Transverse colon (tissue), 4 donors: ENCODE data around the gene TGOLN2. TPM values are rescaled to one million over a fixed set of nuclear protein-coding genes. Genes with fewer than 3 reads are reported as not detected.

Experiments
- DNase-seq: peaks from one replicate; pipeline ENCODE4 v3.0.0-alpha.2; 2019
- H3K27ac ChIP-seq, 4 donors: fragments of 200-600 bp; sonication (generic); 2 replicates each; pipeline ENCODE4 v1.5.1; 2016 to 2018; ENCODE audit warnings: inconsistent platforms in 4 of 4
- H3K27me3 ChIP-seq: fragments of 200-600 bp; sonication (generic); 2 replicates; pipeline ENCODE4 v1.5.1; 2017; ENCODE audit warnings: inconsistent platforms
- H3K36me3 ChIP-seq, 4 donors: fragments of 200-600 bp; sonication (generic); 2 replicates each; pipeline ENCODE4 v1.5.1; 2017 to 2019; ENCODE audit warnings: inconsistent platforms in 4 of 4
- H3K4me1 ChIP-seq, 4 donors: fragments of 200-600 bp; sonication (generic); 2 replicates each; pipeline ENCODE4 v1.5.1; 2017 to 2020; ENCODE audit warnings: inconsistent platforms in 4 of 4
- H3K4me3 ChIP-seq, 4 donors: fragments of 200-600 bp; sonication (generic); 1 replicate in 1 of 4; 2 replicates in 3 of 4; pipeline versions ENCODE4 v1.5.1 to v1.6.1; 2017 to 2019; ENCODE audit warnings: inconsistent platforms in 4 of 4
- H3K9me3 ChIP-seq, 2 donors: fragments of 200-600 bp; sonication (generic); 2 replicates each; pipeline ENCODE4 v1.5.1; 2017 to 2019; ENCODE audit warnings: inconsistent platforms in 2 of 2
- EP300 ChIP-seq: sonication (generic); formaldehyde crosslinking; IDR thresholded peaks from one replicate; pipeline ENCODE4 v1.6.1; 2017; ENCODE audit warnings: antibody characterized with exemption, low read depth
- POLR2A ChIP-seq: fragments of 450-650 bp; IDR thresholded peaks from one replicate; pipeline ENCODE4 v1.6.1; 2016; ENCODE audit warnings: antibody characterized with exemption, mild to moderate bottlenecking, moderate library complexity
- POLR2AphosphoS5 ChIP-seq, 3 donors: sonication (generic); formaldehyde crosslinking; IDR thresholded peaks; one replicate each; pipeline ENCODE4 v1.6.1; 2016; ENCODE audit warnings: antibody characterized with exemption in 3 of 3
- WGBS, 2 donors: methylation state at CpG; one replicate each; pipeline ENCODE4 v1.1.5; 2018; ENCODE audit warnings: low coverage in 1 of 2; 5-methylcytosine and 5-hydroxymethylcytosine counted together
- in situ Hi-C, 4 donors: fragments of 200-750 bp; cut with MboI; loops; one replicate each; pipeline versions ENCODE4 v1.15.0 to v1.15.1; 2017; ENCODE audit warnings: low sequenced_read_pairs in 3 of 4, low pct_ligation_motif_present in 1 of 4, low pct_unique_long_range_greater_than_20kb in 1 of 4
- intact Hi-C: fragments of 100-400 bp; cut with DNase I; formaldehyde crosslinking; loops from one replicate; pipeline ENCODE4 v1.15.1; 2023; ENCODE audit warnings: low total_unique reads
- total RNA-seq, 4 donors: library from RNA; depleted of rRNA; stranded (reverse); fragments of >200 nt; gene quantifications; one replicate each; pipeline ENCODE4 v1.1.0, GENCODE V29; 2016
- TF ChIP-seq, protein P1 (sequence below), 5 experiments: fragments of 200-600 bp in 3 of 5; fragments of 450-650 bp in 2 of 5; sonication (generic) in 3 of 5; IDR thresholded peaks; 1 replicate in 2 of 5; 2 replicates in 3 of 5; pipeline ENCODE4 v1.5.1; 2016 to 2017; ENCODE audit warnings: antibody characterized with exemption in 5 of 5, inconsistent platforms in 3 of 5, mild to moderate bottlenecking in 2 of 5, moderate library complexity in 1 of 5

The TGOLN2 gene
- 100 to 1,000 TPM; 113 to 234 (median 232) TPM for total RNA-seq

DNA sequence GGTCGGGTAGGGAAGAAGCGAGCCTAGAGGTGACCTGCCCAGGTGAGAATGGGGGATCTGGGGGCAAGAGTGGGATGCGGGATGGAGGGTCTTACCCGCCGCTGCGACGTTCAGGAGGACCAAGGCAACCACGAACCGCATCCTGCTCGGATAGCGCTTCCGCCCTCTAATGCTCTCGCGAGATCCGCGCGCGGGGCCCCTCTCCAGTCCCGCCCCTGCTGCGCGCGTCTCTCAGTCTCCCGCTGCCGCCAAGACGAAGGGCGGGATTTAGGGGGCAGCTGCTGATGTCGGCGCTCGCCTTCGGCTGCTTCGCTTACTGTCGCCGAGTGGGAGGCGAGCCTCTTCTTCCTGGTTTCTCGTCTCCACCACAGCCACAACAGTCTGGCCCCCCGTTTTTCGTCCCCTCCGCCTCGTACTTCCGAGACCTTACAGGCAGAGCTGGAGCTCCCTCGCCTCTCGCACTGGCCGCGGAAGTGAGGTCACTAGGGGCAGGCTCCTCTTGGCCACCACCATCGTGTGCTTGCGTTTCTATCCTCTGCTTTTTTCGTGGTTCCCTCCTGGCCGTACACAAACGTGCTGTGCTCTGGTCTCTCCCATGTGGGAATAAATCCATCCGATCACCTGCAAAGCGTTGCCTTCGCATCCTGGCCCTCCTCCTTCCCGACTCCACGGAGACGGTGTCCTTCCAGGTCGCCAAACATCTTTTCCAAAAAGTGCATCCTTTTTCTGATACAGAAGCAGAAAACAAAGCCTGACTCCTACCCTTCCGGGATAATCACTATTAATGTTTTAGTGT is at the start of gene TGOLN2:
TGOLN2 (minus strand) TSS at position 168 of the 796 bp plus-strand sequence; CDS start at position 141, 27 bp downstream.
- in situ Hi-C loops (no loop called here), intact Hi-C loops (no loop called here)
- Histone ChIP-seq H3K36me3 (peaks cover 0 to 17% (median 6%) of the 10 kb centered on the region in 4 donors), H3K4me1 (peaks cover 21 to 52% (median 39%) of the 10 kb centered on the region in 4 donors), H3K27ac (peak within 1 kb of the TSS; percentile 91 to 100 (median 97)), H3K9me3 (no peaks in the 10 kb centered on the region), H3K4me3 (peak within 1 kb of the TSS; percentile 40 to 99 (median 84)), H3K27me3 (no peaks in the 10 kb centered on the region)
- DNase-seq = peak; percentile 95
- no peak for TF ChIP-seq EP300
- TF ChIP-seq POLR2A = peak; percentile 100
- TF ChIP-seq, protein P1, sequence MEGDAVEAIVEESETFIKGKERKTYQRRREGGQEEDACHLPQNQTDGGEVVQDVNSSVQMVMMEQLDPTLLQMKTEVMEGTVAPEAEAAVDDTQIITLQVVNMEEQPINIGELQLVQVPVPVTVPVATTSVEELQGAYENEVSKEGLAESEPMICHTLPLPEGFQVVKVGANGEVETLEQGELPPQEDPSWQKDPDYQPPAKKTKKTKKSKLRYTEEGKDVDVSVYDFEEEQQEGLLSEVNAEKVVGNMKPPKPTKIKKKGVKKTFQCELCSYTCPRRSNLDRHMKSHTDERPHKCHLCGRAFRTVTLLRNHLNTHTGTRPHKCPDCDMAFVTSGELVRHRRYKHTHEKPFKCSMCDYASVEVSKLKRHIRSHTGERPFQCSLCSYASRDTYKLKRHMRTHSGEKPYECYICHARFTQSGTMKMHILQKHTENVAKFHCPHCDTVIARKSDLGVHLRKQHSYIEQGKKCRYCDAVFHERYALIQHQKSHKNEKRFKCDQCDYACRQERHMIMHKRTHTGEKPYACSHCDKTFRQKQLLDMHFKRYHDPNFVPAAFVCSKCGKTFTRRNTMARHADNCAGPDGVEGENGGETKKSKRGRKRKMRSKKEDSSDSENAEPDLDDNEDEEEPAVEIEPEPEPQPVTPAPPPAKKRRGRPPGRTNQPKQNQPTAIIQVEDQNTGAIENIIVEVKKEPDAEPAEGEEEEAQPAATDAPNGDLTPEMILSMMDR (IDR thresholded peaks at IDR 0.05) = peak in 3 of 5 experiments; percentile 9 to 41 (median 23)
- TF ChIP-seq POLR2AphosphoS5 (IDR thresholded peaks at IDR 0.05) = peak; percentile 98 to 100 (median 99)
- 0% methylated on average over 3 to 51 of the region's 57 CpGs for WGBS, 2 donors

DNA sequence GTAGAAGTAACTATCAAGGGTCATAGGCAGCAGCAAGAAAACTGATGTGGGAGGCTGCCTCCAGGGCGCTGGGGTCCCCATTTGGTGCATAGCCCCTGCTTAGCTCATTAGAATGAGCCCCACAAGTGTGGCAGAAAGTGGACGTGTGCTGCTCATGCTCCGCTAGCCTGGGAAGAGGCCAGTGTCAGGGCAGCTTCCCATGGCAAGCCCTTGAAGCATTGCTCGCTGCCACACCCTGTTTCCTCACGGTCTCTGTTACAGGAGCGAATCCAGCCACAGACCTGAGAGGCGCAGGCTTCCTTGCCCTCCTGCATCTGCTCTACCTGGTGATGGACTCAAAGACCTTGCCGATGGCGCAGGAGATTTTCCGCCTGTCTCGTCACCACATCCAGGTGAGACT is 49.3 kb upstream of the TGOLN2 start:
- no peak overlapping the region for H3K4me3 ChIP-seq
- in situ Hi-C loops (no loop called here), intact Hi-C loops (no loop called here)
- H3K27ac ChIP-seq = no peak overlapping the region
- no peaks in the 10 kb centered on the region for H3K27me3 ChIP-seq
- H3K9me3 ChIP-seq = no peaks in the 10 kb centered on the region
- TF ChIP-seq, protein P1 (IDR thresholded peaks at IDR 0.05) = no peak
- TF ChIP-seq POLR2A (no peak), POLR2AphosphoS5 (IDR thresholded peaks at IDR 0.05) (no peak)
- 94 to 100% methylated on average over 3 to 11 of the region's 11 CpGs for WGBS, 2 donors
- peaks cover 0 to 38% (median 11%) of the 10 kb centered on the region in 4 donors for H3K36me3 ChIP-seq
- DNase-seq = no peak
- no peaks in the 10 kb centered on the region for H3K4me1 ChIP-seq

DNA sequence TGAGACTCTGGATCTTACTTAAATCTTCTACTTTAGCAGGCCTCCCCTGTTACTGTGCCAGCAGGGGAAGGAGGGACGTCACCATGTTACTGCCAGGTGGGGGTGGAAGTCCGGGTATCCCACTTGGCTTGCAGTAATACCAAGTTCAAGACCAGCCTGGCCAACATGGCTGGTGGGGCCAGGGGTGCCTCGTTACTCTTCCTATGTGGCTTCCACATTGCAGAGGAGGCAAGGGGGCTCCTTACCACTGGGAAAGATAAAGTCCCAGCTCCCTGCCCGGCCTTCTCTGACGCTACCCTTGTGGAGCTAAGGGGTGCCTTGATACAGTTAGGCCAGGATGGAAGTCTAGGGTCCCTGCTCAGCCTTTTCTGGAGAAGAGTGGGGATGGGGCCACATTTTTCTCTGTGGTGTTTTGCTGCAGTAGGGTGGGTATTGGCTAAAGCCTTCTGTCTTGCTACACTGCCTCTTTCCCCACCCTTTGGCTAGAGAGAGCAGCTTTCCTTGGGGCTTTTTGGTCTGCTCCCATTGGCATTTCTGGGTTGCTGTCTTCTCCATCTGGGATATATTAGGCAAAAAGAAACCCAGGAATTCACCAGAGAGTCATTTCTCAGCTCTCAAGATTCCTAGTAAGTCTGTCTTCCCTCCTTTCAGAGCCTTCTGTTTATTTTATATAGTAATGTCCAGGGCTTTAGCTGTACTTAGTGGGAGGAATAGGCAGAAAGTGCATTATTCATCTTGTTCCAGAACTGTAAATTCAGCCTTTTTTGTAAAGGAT is 48.7 kb upstream of the TGOLN2 start:
- Histone ChIP-seq H3K4me3 (no peak overlapping the region), H3K27ac (no peak overlapping the region), H3K9me3 (no peaks in the 10 kb centered on the region), H3K36me3 (peaks cover 0 to 38% (median 11%) of the 10 kb centered on the region in 4 donors), H3K27me3 (no peaks in the 10 kb centered on the region), H3K4me1 (no peaks in the 10 kb centered on the region)
- in situ Hi-C loops = no loop called here
- DNase-seq = no peak
- intact Hi-C loops = no loop called here
- 96% methylated on average over 5 of the region's 5 CpGs; no CpG with 5 or more reads in 1 of the 2 donors for WGBS, 2 donors
- TF ChIP-seq POLR2A = no peak

DNA sequence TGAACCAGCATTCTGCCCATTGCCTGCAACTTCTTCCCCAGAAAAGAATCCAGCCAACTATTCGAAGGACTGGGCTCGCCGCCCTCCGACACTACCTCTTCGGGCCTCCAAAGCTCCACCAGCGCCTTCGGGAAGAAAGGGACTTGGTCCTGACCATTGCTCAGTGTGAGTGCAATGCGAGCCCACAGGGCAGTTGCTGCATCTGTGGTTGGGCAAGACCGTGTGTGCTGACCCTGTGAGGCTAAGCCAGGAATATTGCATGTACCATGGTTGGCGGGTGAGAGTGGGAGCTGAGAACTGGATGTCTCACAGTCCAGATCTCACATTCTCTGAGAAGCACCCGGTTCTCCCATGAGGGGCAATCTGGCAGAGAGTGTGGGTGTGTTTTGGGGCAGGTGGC is 43.3 kb upstream of the TGOLN2 start:
- Histone ChIP-seq H3K36me3 (peaks cover 0 to 16% (median 0%) of the 10 kb centered on the region in 4 donors), H3K4me3 (no peak overlapping the region)
- 96 to 100% methylated on average over 2 to 11 of the region's 11 CpGs for WGBS, 2 donors

DNA sequence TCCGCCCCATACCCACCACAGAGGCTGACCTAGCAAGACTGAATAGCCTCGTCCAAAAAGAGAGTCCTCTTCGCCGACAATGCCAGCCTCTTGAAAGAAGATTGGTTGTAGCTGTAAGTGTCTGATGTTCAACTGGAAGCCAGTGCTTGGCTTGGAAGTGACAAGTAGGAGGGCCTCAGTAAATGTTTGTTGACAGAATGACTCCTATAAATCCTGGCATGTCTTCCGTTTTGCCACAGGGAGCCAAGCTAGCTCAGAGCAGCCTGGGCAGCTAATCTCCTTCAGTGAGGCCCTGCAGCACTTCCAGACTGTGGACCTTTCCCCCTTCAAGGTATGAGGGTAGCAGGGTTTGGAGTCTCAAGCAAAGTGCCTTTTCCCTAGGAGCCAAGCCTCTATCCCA is 41.7 kb upstream of the TGOLN2 start:
- H3K27me3 ChIP-seq = no peaks in the 10 kb centered on the region
- H3K9me3 ChIP-seq = no peaks in the 10 kb centered on the region
- no peak overlapping the region for H3K4me3 ChIP-seq
- H3K4me1 ChIP-seq = peaks cover 0 to 8% (median 2%) of the 10 kb centered on the region in 4 donors
- TF ChIP-seq, protein P1 (IDR thresholded peaks at IDR 0.05) = no peak
- TF ChIP-seq EP300 = no peak
- no peak for TF ChIP-seq POLR2A
- TF ChIP-seq POLR2AphosphoS5 (IDR thresholded peaks at IDR 0.05) = no peak
- intact Hi-C loops = no loop called here
- no peak overlapping the region for H3K27ac ChIP-seq
- in situ Hi-C loops = no loop called here
- WGBS, 2 donors = 49% methylated on average over 5 of the region's 5 CpGs; no CpG with 5 or more reads in 1 of the 2 donors
- peak; percentile 39 for DNase-seq
- peaks cover 0 to 16% (median 0%) of the 10 kb centered on the region in 4 donors for H3K36me3 ChIP-seq

More for the DNA sequence above, 43.3 kb upstream of the TGOLN2 start:
- H3K9me3 ChIP-seq = no peaks in the 10 kb centered on the region
- intact Hi-C loops = no loop called here
- in situ Hi-C loops = no loop called here
- H3K4me1 ChIP-seq = peaks cover 0 to 8% (median 2%) of the 10 kb centered on the region in 4 donors
- TF ChIP-seq EP300 (no peak), POLR2A (no peak)
- H3K27me3 ChIP-seq = no peaks in the 10 kb centered on the region
- no peak overlapping the region for H3K27ac ChIP-seq
- no peak for DNase-seq
